CD14-positive monocyte (primary cell): ENCODE data around the gene AMZ1. TPM values are rescaled to one million over a fixed set of nuclear protein-coding genes. Genes with fewer than 3 reads are reported as not detected.

ENCODE experiments used
- DNase-seq, 3 donors: peaks; one replicate each; pipeline ENCODE4 v3.0.0-alpha.2; 2011 to 2022
- H2AFZ ChIP-seq: 2 replicates; pipeline ENCODE4 v1.6.0; 2012; ENCODE audit warnings: mild to moderate bottlenecking, low read depth, low read length, inconsistent platforms; ENCODE audit not compliant: insufficient read depth, poor library complexity, severe bottlenecking
- H3K27ac ChIP-seq, 2 donors: 1 replicate in 1 of 2; 2 replicates in 1 of 2; pipeline ENCODE4 v1.5.1; 2012 to 2013; ENCODE audit warnings: low read length in 2 of 2, control low read depth in 1 of 2, inconsistent platforms in 1 of 2, low read depth in 1 of 2, mild to moderate bottlenecking in 1 of 2
- H3K27me3 ChIP-seq, 2 donors: one replicate each; pipeline versions ENCODE4 v1.6.0 to v1.6.1; 2011 to 2013; ENCODE audit warnings: low read length in 2 of 2; ENCODE audit not compliant: control insufficient read depth in 2 of 2, insufficient read depth in 2 of 2
- H3K36me3 ChIP-seq, 2 donors: replicated peaks in 1 of 2; 1 replicate in 1 of 2; 2 replicates in 1 of 2; pipeline versions ENCODE4 v1.5.1 to v1.6.1; 2012 to 2013; ENCODE audit warnings: low read length in 2 of 2, control low read depth in 1 of 2, inconsistent platforms in 1 of 2, mild to moderate bottlenecking in 1 of 2; ENCODE audit not compliant: insufficient read depth in 2 of 2, control insufficient read depth in 1 of 2
- H3K4me1 ChIP-seq, 2 donors: 1 replicate in 1 of 2; 2 replicates in 1 of 2; pipeline versions ENCODE4 v1.5.1 to v1.6.1; 2012 to 2013; ENCODE audit warnings: low read length in 2 of 2, control low read depth in 1 of 2, inconsistent platforms in 1 of 2, mild to moderate bottlenecking in 1 of 2, moderate library complexity in 1 of 2; ENCODE audit not compliant: insufficient read depth in 2 of 2, control insufficient read depth in 1 of 2
- H3K4me2 ChIP-seq: replicated peaks from 2 replicates; pipeline ENCODE3; 2012; ENCODE audit warnings: low read length, moderate library complexity, mild to moderate bottlenecking; ENCODE audit not compliant: poor library complexity, severe bottlenecking; ENCODE audit errors: extremely low read depth
- H3K4me3 ChIP-seq, 3 experiments: fragments of 200-600 bp in 1 of 3; sonication (generic) in 1 of 3; replicated peaks in 1 of 3; 1 replicate in 2 of 3; 2 replicates in 1 of 3; pipeline ENCODE4 v1.5.1; 2011 to 2013; ENCODE audit warnings: low read length in 3 of 3, mild to moderate bottlenecking in 3 of 3, control low read depth in 2 of 3, low read depth in 2 of 3, inconsistent platforms in 1 of 3, moderate library complexity in 1 of 3
- H3K79me2 ChIP-seq: 2 replicates; pipeline ENCODE4 v1.6.0; 2012; ENCODE audit warnings: mild to moderate bottlenecking, control low read depth, inconsistent platforms, low read length, moderate library complexity; ENCODE audit not compliant: insufficient read depth
- H3K9ac ChIP-seq: 2 replicates; pipeline ENCODE4 v1.6.0; 2017; ENCODE audit warnings: low read length, mild to moderate bottlenecking; ENCODE audit not compliant: insufficient read depth, poor library complexity, severe bottlenecking
- H3K9me3 ChIP-seq, 2 donors: replicated peaks in 1 of 2; 1 replicate in 1 of 2; 2 replicates in 1 of 2; pipeline versions ENCODE4 v1.5.1 to v1.6.1; 2012 to 2013; ENCODE audit warnings: low read length in 2 of 2, control low read depth in 1 of 2; ENCODE audit not compliant: control insufficient read depth in 1 of 2, insufficient read depth in 1 of 2
- H4K20me1 ChIP-seq: 2 replicates; pipeline ENCODE4 v1.6.0; 2012; ENCODE audit warnings: mild to moderate bottlenecking, low read length, control low read depth, moderate library complexity; ENCODE audit not compliant: insufficient read depth
- H3K27ac Mint-ChIP-seq, 7 donors: one replicate each; pipeline ENCODE4 v1.8.0; 2020; ENCODE audit warnings: mild to moderate bottlenecking in 7 of 7, mixed read lengths in 7 of 7, moderate library complexity in 6 of 7, inconsistent platforms in 2 of 7
- H3K27me3 Mint-ChIP-seq, 3 donors: one replicate each; pipeline ENCODE4 v1.8.0; 2021 to 2022; ENCODE audit warnings: low read depth in 3 of 3, mild to moderate bottlenecking in 3 of 3, mixed read lengths in 3 of 3, moderate library complexity in 3 of 3, inconsistent platforms in 1 of 3
- H3K36me3 Mint-ChIP-seq, 2 donors: one replicate each; pipeline ENCODE4 v1.8.0; 2020; ENCODE audit warnings: mixed read lengths in 2 of 2, inconsistent platforms in 1 of 2, mild to moderate bottlenecking in 1 of 2
- H3K4me1 Mint-ChIP-seq: one replicate; pipeline ENCODE4 v1.8.0; 2020; ENCODE audit warnings: mild to moderate bottlenecking, mixed read lengths
- H3K4me3 Mint-ChIP-seq, 2 donors: one replicate each; pipeline ENCODE4 v1.8.0; 2020; ENCODE audit warnings: mild to moderate bottlenecking in 2 of 2, mixed read lengths in 2 of 2, moderate library complexity in 1 of 2
- H3K9me3 Mint-ChIP-seq, 7 donors: one replicate each; pipeline ENCODE4 v1.8.0; 2020 to 2022; ENCODE audit warnings: mixed read lengths in 7 of 7, mild to moderate bottlenecking in 6 of 7, moderate library complexity in 6 of 7, inconsistent platforms in 2 of 7
- CTCF ChIP-seq: fragments of 200-600 bp; IDR thresholded peaks from one replicate; pipeline ENCODE4 v1.8.0; 2022; ENCODE audit warnings: antibody characterized with exemption, mild to moderate bottlenecking
- WGBS: methylation state at CpG from one replicate; pipeline ENCODE4 v1.1.5; 2013; ENCODE audit warnings: missing lambda C conversion rate; ENCODE audit not compliant: insufficient coverage; 5-methylcytosine and 5-hydroxymethylcytosine counted together
- intact Hi-C, 2 donors: fragments of 100-400 bp; cut with micrococcal nuclease; formaldehyde crosslinking; loops; one replicate each; pipeline versions ENCODE4 v1.15.0 to v1.15.1; 2023
- polyA plus RNA-seq, 3 donors: library from polyadenylated mRNA; depleted of rRNA in 1 of 3; unstranded in 2 of 3; stranded (reverse) in 1 of 3; fragments of 300-500 nt in 2 of 3; fragments of >200 nt in 1 of 3; fragmentation: Illumina TruSeq in 2 of 3; gene quantifications; 1 replicate in 2 of 3; 2 replicates in 1 of 3; pipeline ENCODE4 v1.2.3, GENCODE V29; 2012 to 2021

The AMZ1 gene
- polyA plus RNA-seq, 3 donors = 0.09 to 0.25 (median 0.14) TPM

- H2AFZ ChIP-seq = no peak overlapping the region
- peaks cover 1 to 20% of the 10 kb centered on the region in 2 donors for H3K27me3 ChIP-seq
- no peak overlapping the region for H3K4me2 ChIP-seq
- H3K36me3 Mint-ChIP-seq = no peaks in the 10 kb centered on the region
- no peak overlapping the region for H3K27ac ChIP-seq
- H3K36me3 ChIP-seq = no peaks in the 10 kb centered on the region
- H3K4me3 Mint-ChIP-seq = no peak overlapping the region
- peaks cover 3 to 4% of the 10 kb centered on the region in 2 donors for H3K4me1 ChIP-seq
- WGBS = 95% methylated on average over 23 of the region's 27 CpGs
- H3K9me3 Mint-ChIP-seq = peaks cover 0 to 2% (median 0%) of the 10 kb centered on the region in 7 donors
- H3K79me2 ChIP-seq = no peaks in the 10 kb centered on the region
- H3K9ac ChIP-seq = no peak overlapping the region
- no peaks in the 10 kb centered on the region for H3K9me3 ChIP-seq
- DNase-seq = no peak
- H3K27ac Mint-ChIP-seq = no peak overlapping the region
- intact Hi-C loops = loop anchor here (5.0 kb wide), 1 partner anchor 230 kb away; no protein-coding TSS in a partner anchor
- H3K27me3 Mint-ChIP-seq = peaks cover 24 to 50% (median 24%) of the 10 kb centered on the region in 3 donors
- H3K4me3 ChIP-seq = no peak overlapping the region
- H3K4me1 Mint-ChIP-seq = peaks cover 2% of the 10 kb centered on the region
- H4K20me1 ChIP-seq = no peaks in the 10 kb centered on the region
- TF ChIP-seq CTCF = no peak
These were observed 5.8 kb upstream of the AMZ1 start for GRCh38 chr7:2681929-2682799.

- no peak for DNase-seq
- Mint-ChIP-seq H3K27ac (no peak overlapping the region), H3K4me1 (peaks cover 9% of the 10 kb centered on the region), H3K36me3 (no peaks in the 10 kb centered on the region), H3K9me3 (peaks cover 0 to 6% (median 3%) of the 10 kb centered on the region in 7 donors), H3K27me3 (peaks cover 40 to 68% (median 41%) of the 10 kb centered on the region in 3 donors), H3K4me3 (no peak overlapping the region)
- Histone ChIP-seq H3K9ac (no peak overlapping the region), H3K27ac (no peak overlapping the region), H3K4me2 (no peak overlapping the region), H3K79me2 (no peaks in the 10 kb centered on the region), H4K20me1 (no peaks in the 10 kb centered on the region), H3K27me3 (peaks cover 15 to 39% of the 10 kb centered on the region in 2 donors), H3K36me3 (no peaks in the 10 kb centered on the region), H3K4me3 (no peak overlapping the region), H3K4me1 (peaks cover 17 to 20% of the 10 kb centered on the region in 2 donors), H2AFZ (no peak overlapping the region), H3K9me3 (no peaks in the 10 kb centered on the region)
- 98% methylated on average over 9 of the region's 11 CpGs for WGBS
- intact Hi-C loops = loop anchor here (2.0 to 5.0 kb wide), 2 partner anchors 70 to 232 kb away; no protein-coding TSS in a partner anchor
- no peak for TF ChIP-seq CTCF
These were observed 3.5 kb upstream of the AMZ1 start for GRCh38 chr7:2684501-2684900.
